NCI-H1436 (cell line): Measurements from ENCODE around the gene GLG1.
"Not testable (repeated sequence)": the region's sequence is repeated elsewhere in the genome, so short reads cannot be mapped to it uniquely, and the experiment has no call there.

Source experiments
- DNase-seq: peaks from one replicate; lab custom pipeline; 2025; lab: John Stamatoyannopoulos, UW

Gene GLG1

DNA sequence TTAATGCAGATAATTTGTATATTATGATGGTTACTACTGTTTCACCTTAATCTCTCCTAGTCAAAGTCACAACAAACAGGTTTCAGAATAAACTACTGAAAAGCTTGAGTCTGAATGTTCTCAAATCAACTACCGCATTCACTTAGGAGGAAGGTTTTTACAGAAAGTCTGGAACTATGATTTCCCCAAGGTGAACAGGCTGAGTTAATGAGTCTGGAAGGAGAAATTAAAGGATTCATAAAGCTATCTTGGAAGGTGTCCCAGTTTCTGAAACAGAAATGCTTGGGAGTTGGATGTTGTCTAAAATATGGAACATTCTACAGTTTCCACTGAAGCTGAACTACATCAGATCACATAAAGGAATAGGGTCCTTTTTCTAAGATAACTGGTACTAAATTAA, 69.2 kb downstream of the GLG1 start:
- not testable (repeated sequence) for DNase-seq

- DNase-seq: not testable (repeated sequence)
Measured at GRCh38 chr16:74534650-74535049, 72.3 kb downstream of the GLG1 start.

- DNase-seq: no peak
Measured at GRCh38 chr16:74524926-74525325, 82.0 kb downstream of the GLG1 start.

GRCh38 chr16:74524117-74524516, 82.8 kb downstream of the GLG1 start:
- DNase-seq: no peak

DNA sequence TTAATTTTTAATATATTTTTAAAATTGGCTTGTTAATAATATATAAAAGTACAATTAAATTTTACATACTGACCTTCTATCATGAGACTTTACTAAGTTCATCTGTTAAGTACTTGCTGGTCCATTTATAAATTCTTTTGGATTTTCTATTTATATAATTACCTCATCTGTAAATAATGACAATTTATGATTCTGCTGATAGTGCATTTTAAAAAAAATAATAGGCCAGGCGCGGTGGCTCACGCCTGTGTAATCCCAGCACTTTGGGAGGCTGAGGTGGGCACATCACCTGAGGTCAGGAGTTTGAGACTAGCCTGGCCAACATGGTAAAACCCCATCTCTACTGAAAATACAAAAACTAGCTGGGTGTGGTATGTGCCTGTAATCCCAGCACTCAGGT, 83.2 kb downstream of the GLG1 start:
- not testable (repeated sequence) for DNase-seq

- no peak for DNase-seq
Measured at GRCh38 chr16:74522160-74522559, 84.8 kb downstream of the GLG1 start.

DNA sequence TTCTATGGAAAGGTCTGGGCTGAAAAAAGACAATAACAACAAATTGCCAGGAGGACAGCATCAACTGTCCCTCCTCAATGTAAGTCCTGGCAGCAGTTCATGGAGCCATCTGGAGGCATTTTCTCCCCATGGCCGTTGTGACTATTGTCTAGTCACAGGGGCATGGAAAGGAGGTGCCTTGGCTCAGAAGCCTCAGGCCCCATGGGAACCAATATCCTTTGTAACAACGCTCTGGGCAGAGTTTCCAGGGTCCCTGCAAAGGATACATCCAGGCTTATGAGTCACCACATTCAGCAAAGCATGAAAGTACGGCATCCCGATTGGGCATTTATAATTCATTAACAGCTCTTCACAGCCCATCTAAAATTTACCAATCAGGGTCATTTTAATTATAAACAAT, 85.2 kb downstream of the GLG1 start:
- no peak for DNase-seq

- DNase-seq: not testable (repeated sequence)
Measured at GRCh38 chr16:74518934-74519333, 88.0 kb downstream of the GLG1 start.

DNA sequence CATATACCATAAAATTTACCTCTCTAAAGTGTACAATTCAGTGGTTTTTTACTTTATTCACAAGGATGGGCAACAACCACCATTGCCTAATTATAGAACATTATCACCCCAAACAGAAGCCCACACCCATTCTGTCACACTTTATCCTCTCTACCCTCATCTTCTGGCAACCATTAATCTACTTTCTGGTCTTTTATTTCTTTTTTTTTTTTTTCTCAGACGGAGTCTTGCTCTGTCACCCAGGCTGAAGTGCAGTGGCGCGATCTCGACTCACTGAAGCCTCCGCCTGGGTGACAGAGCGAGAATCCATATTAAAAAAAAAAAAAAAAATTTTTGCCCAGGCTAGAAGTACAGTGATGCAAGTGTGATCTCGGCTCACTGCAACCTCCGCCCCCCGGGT, 95.0 kb downstream of the GLG1 start:
- no peak for DNase-seq

DNA sequence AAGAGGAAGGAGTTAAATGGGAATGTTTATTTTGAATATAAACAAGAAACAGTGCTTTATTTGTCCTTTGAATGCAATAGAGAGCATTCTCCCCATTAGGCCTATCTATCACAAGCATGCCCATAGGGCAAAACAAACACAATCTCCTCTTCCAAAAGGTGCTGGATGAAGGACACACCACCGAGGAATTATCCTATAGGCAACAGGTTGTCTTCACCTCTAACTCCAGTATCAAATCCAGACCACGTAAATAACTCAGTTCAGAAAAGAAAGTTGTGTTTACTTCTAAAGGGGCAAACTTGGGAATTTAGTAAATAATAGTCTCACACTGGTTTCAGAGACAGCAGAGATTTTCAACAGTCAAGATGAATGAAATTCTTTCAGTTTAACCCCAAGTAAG, 101.9 kb downstream of the GLG1 start:
- DNase-seq: no peak

DNA sequence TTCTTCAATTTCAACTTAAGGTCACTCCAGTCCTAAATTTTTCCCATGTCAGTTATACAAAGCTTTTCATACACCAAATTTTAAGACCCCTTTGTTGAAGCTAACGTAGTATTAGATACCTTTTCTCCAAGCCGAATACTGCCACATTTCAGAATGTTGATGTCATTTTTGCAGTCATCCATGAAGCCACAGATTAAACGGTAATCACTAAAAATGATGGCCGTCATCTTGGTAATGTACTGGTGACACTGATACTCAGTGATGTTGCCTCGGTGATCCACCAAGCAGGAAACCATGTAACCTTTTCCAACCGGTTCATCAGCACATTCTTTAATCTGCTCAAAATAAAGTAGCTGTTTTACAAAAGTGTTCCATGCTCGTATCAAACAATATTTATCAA, 103.5 kb downstream of the GLG1 start:
- DNase-seq: no peak

GRCh38 chr16:74501484-74502478, 105.1 kb downstream of the GLG1 start:
- no peak for DNase-seq

- DNase-seq: no peak
Measured at GRCh38 chr16:74500907-74501306, 106.0 kb downstream of the GLG1 start.

- no peak for DNase-seq
Measured at GRCh38 chr16:74499114-74499513, 107.8 kb downstream of the GLG1 start.

- DNase-seq: peak; percentile 15
Measured at GRCh38 chr16:74497761-74498160, 109.2 kb downstream of the GLG1 start.

- DNase-seq: no peak
Measured at GRCh38 chr16:74496054-74496453, 110.9 kb downstream of the GLG1 start.

- DNase-seq: no peak
Measured at GRCh38 chr16:74492976-74493375, 113.9 kb downstream of the GLG1 start.

DNA sequence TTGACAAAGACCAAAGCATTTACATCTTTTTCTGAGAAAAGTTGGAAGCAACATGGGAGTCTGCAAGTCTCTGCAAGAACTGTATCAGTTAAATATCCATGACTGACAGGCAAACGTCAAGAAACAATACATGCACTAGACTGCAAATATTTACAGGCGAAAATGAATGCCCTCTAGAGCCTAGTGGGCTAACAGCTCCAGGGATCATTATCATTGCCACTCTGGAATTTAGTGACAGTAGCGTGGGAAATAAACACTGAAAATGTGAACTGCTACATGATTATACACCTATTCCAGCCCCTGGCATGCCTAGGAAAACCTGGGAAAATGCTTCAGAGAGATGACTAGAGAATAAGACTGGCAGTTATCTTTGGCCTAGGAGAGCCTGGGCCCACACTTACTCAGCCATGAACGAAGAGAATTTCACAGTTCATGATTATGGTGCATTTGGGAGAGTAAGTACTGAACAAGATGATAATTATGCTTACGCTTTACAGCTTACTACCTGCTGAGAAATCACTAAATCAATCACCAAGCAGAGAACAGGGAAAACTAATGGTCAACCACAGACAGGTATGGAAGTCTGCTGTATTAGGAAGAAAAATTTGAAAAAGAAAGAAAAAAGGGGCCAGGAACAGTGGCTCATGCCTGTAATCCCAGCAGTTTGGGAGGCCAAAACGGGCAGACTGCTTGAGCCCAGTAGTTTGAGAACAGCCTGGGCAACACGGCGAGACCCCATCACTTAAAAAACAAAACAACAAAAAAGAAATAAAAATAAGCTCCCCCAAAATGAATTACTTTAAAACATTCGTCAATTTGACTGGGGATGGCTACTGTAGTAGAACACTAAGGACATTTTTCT, 119.0 kb downstream of the GLG1 start:
- no peak for DNase-seq

GRCh38 chr16:74485916-74486315, 121.0 kb downstream of the GLG1 start:
- DNase-seq: no peak

DNA sequence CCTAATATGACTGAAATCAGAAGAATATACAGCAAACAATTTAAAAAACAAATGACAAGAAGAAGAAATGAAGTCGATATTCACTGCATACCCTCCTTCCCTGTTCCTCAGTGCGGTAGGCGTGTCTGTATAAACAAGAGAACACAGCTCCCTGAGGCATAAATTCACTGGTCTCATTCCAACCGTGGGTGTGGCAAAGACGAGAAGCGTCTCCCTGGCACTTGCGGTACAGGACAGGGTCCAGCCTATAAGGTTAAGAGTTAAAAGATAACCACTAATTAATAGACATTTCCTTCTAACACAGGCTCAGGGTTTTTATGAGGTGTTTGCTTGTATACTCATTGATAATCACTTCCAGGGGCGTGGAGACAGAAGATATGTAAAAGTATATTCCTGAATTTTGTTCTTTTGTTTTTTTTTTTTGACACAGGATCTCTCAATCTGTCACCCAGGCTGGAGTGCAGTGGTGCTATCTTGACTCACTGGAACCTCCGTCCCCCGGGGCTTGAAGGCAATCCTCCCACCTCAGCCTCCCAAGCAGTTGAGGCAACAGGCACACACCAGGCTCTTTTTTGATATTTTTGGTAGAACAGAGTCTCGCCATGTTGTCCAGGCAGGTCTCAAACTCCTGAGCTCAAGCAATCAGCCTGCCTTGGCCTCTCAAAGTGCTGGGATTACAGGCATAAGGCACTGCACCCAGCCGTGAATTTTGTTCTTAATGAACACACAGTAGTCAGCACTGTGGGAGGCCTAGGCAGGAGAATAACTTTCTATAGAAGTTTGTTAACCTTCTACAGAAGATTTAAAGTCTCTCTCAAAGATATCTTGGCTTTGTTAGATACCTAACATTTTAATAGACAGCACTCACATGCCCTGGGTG, 126.5 kb downstream of the GLG1 start:
- DNase-seq: no peak

GRCh38 chr16:74477226-74477625, 129.7 kb downstream of the GLG1 start:
- DNase-seq: no peak

GRCh38 chr16:74474416-74474815, 132.5 kb downstream of the GLG1 start:
- DNase-seq: no peak
